ENCODE results near the gene ESRRG.

Gene ESRRG

GRCh38 chr1:216457356-216457755 lies 265.9 kb downstream of the ESRRG start:
- no peak overlapping the region for H3K4me2 ChIP-seq (ENCODE audit: low read depth, low read length)
- no peaks in the 10 kb centered on the region for H3K9me3 ChIP-seq (replicated peaks; ENCODE audit: insufficient read depth, low read length)

GRCh38 chr1:216456682-216457081 lies 266.5 kb downstream of the ESRRG start:
- H3K4me2 ChIP-seq (ENCODE audit: low read depth, low read length), result no peak overlapping the region
- no peak overlapping the region for H3K9ac ChIP-seq (ENCODE audit: low read length)
- DNase-seq, result no peak

More at GRCh38 chr1:216457356-216457755, 265.9 kb downstream of the ESRRG start:
- no peak overlapping the region for H3K9ac ChIP-seq (ENCODE audit: low read length)
- no peaks in the 10 kb centered on the region for H3F3A ChIP-seq (ENCODE audit: insufficient read depth, low read length)
- no peaks in the 10 kb centered on the region for H3K4me1 ChIP-seq (ENCODE audit: low read length)
- H2AFZ ChIP-seq (ENCODE audit: low read length), result no peak overlapping the region
- no peaks in the 10 kb centered on the region for H3K79me2 ChIP-seq (ENCODE audit: low read length)
- no peak for TF ChIP-seq EZH2 (optimal IDR thresholded peaks at IDR 0.05; ENCODE audit: low read depth, low read length)
- TF ChIP-seq CTCF (IDR thresholded peaks at IDR 0.05; ENCODE audit: low read length), result no peak
- TF ChIP-seq EZH2phosphoT487 (IDR thresholded peaks at IDR 0.05; ENCODE audit: low read length), result no peak
- no peaks in the 10 kb centered on the region for H3K27me3 ChIP-seq (replicated peaks; ENCODE audit: insufficient read depth, low read length)
- no peak overlapping the region for H3K27ac ChIP-seq (ENCODE audit: low read length)
- no peak overlapping the region for H3K4me3 ChIP-seq (ENCODE audit: low read length)
- no peaks in the 10 kb centered on the region for H4K20me1 ChIP-seq (ENCODE audit: insufficient read depth, low read length)
- DNase-seq, result no peak
- no peaks in the 10 kb centered on the region for H3K36me3 ChIP-seq (replicated peaks; ENCODE audit: insufficient read depth, low read length)
- no peaks in the 10 kb centered on the region for H3K9me2 ChIP-seq (replicated peaks; ENCODE audit: insufficient read depth, low read length)

GRCh38 chr1:216453777-216454176 lies 269.5 kb downstream of the ESRRG start:
- TF ChIP-seq EZH2phosphoT487 (IDR thresholded peaks at IDR 0.05; ENCODE audit: low read length), result no peak
- no peak for TF ChIP-seq CTCF (IDR thresholded peaks at IDR 0.05; ENCODE audit: low read length)
- no peak for TF ChIP-seq EZH2 (optimal IDR thresholded peaks at IDR 0.05; ENCODE audit: low read depth, low read length)
- Histone ChIP-seq H2AFZ (ENCODE audit: low read length) (no peak overlapping the region), H3K9ac (ENCODE audit: low read length) (no peak overlapping the region), H3K4me1 (ENCODE audit: low read length) (no peaks in the 10 kb centered on the region), H3K9me2 (replicated peaks; ENCODE audit: insufficient read depth, low read length) (no peaks in the 10 kb centered on the region), H3K9me3 (replicated peaks; ENCODE audit: insufficient read depth, low read length) (no peaks in the 10 kb centered on the region), H3K27ac (ENCODE audit: low read length) (no peak overlapping the region), H3K4me3 (ENCODE audit: low read length) (no peak overlapping the region), H3F3A (ENCODE audit: insufficient read depth, low read length) (no peaks in the 10 kb centered on the region), H3K27me3 (replicated peaks; ENCODE audit: insufficient read depth, low read length) (no peaks in the 10 kb centered on the region), H4K20me1 (ENCODE audit: insufficient read depth, low read length) (no peaks in the 10 kb centered on the region), H3K36me3 (replicated peaks; ENCODE audit: insufficient read depth, low read length) (no peaks in the 10 kb centered on the region), H3K79me2 (ENCODE audit: low read length) (no peaks in the 10 kb centered on the region), H3K4me2 (ENCODE audit: low read depth, low read length) (no peak overlapping the region)
- no peak for DNase-seq

More at GRCh38 chr1:216456682-216457081, 266.5 kb downstream of the ESRRG start:
- no peaks in the 10 kb centered on the region for H4K20me1 ChIP-seq (ENCODE audit: insufficient read depth, low read length)
- no peaks in the 10 kb centered on the region for H3K9me3 ChIP-seq (replicated peaks; ENCODE audit: insufficient read depth, low read length)
- no peaks in the 10 kb centered on the region for H3K79me2 ChIP-seq (ENCODE audit: low read length)
- no peaks in the 10 kb centered on the region for H3K36me3 ChIP-seq (replicated peaks; ENCODE audit: insufficient read depth, low read length)
- no peaks in the 10 kb centered on the region for H3K9me2 ChIP-seq (replicated peaks; ENCODE audit: insufficient read depth, low read length)
- no peak overlapping the region for H2AFZ ChIP-seq (ENCODE audit: low read length)
- TF ChIP-seq EZH2phosphoT487 (IDR thresholded peaks at IDR 0.05; ENCODE audit: low read length) (no peak), CTCF (IDR thresholded peaks at IDR 0.05; ENCODE audit: low read length) (no peak), EZH2 (optimal IDR thresholded peaks at IDR 0.05; ENCODE audit: low read depth, low read length) (no peak)
- no peaks in the 10 kb centered on the region for H3K27me3 ChIP-seq (replicated peaks; ENCODE audit: insufficient read depth, low read length)
- H3K4me1 ChIP-seq (ENCODE audit: low read length), result no peaks in the 10 kb centered on the region
- H3F3A ChIP-seq (ENCODE audit: insufficient read depth, low read length), result no peaks in the 10 kb centered on the region
- no peak overlapping the region for H3K27ac ChIP-seq (ENCODE audit: low read length)
- H3K4me3 ChIP-seq (ENCODE audit: low read length), result no peak overlapping the region

Data from MM.1S (cell line).